GM12801 (cell line): Measurements from ENCODE around the gene DOCK10.

Experiments used
- CTCF ChIP-seq: IDR thresholded peaks from one replicate; pipeline ENCODE4 v1.5.1; 2011; ENCODE audit warnings: control low read depth; ENCODE audit not compliant: insufficient read length; ENCODE audit errors: extremely low read depth

DOCK10 gene

GRCh38 chr2:224802407-224802806, 239.9 kb downstream of the DOCK10 start:
- no peak for TF ChIP-seq CTCF

- no peak for TF ChIP-seq CTCF
Measured at GRCh38 chr2:224801360-224801759, 240.9 kb downstream of the DOCK10 start.

DNA sequence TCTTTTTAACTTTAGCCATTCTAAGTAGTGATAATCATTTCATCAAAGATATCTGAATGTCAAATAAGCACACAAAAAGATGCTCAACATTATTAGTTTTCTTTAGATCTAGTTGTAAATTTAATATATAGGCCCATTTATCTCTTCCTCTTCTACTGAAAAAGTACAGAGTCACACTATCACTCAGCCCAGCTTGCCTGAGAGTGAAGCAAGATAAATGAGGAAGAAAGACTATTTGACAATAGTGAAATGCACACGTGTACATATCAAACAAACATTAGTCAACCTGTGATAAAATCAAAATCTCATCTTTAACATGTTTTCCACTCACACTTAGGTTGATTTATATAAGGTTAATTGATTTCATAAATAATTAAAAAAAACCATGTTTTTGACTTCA, 242.6 kb downstream of the DOCK10 start:
- TF ChIP-seq CTCF: no peak

GRCh38 chr2:224798180-224798579, 244.1 kb downstream of the DOCK10 start:
- no peak for TF ChIP-seq CTCF

DNA sequence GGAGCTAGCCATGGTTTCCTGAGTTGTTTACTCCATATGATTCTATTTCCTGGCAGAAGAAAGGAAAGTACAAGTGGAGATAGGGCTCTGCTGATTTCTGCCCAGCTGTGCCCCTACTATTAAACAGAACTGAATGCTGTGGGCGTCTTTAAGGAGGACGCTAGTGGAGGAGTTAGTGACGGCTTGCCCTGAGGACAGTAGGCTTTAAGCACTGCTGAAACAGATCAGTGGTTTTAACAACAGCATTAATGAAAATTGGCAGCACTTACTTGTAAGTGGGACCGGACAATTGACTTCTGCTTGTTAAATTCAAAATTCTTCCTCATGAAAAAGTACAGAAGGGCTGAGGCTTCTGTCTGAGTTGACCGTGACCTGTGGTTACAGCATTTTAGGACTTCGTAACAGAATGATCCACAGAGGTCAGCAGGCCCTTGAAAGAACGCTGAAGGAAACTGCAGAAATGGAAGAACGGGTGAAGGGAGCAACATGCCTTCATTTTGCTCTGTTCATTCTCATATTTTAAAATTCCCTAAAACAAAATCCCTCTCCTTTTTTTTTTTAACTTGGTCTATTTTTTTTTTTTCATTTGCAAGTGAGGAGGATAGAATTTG, 245.5 kb downstream of the DOCK10 start:
- no peak for TF ChIP-seq CTCF

DNA sequence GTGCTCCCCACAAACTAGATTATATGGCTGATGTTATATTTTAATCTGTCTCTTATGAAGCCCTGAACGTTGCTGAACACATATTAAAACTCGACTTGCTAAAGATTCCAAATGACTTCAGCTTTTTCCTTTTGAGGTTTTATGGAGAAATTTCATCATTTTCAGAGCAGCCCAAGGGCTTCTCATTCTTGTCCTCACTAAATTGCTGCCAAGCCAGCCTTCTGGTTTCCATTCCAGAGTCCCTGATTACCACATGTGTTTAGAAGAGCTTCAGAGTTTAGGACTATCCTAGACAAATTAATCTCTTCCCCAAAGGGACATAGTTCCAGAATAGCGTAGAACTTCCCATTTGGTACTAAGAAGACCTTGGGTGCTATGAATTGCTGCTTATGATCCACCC, 248.3 kb downstream of the DOCK10 start:
- TF ChIP-seq CTCF: no peak

DNA sequence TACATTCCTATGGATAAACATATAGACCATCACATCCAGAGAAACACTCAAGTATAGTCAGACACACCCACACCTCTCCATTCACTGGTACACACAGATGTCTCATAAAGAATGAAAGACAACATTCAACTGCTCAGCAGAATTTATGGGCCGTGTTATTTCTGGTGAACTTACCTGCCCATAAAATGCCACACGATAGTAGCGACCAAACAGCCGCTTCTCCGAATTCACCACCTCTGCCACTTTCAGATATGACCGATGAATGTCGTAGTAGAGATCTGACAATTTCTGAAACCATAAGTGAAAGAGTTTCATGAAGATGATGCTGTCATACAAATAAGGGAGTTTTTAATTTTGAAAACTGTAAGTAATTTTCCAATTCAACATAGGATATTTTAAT, 255.4 kb downstream of the DOCK10 start:
- no peak for TF ChIP-seq CTCF
